HepG2 (cell line): ENCODE results near the gene PHACTR3. TPM values are rescaled to one million over a fixed set of nuclear protein-coding genes. Genes with fewer than 3 reads are reported as not detected.

Source experiments
- ATAC-seq: fragments of 200-7000 bp; cut with Tn5 transposase; 3 replicates; pipeline ENCODE4 v1.9.1; 2020; ENCODE audit warnings: mild to moderate bottlenecking, moderate library complexity
- BruUV-seq: library from RNA; stranded (reverse); fragments of 400-500 nt; replicated peaks from 2 replicates; lab custom pipeline; 2021; lab: Mats Ljungman, UMichigan
- CTCF ChIA-PET: fragments of 300-600 bp; formaldehyde crosslinking; extraction: SDS; loops from one replicate; lab custom pipeline; 2021; ENCODE audit warnings: low total read pairs, inconsistent platforms, low intra/inter-chr PET ratio; lab: Yijun Ruan, JAX
- POLR2A ChIA-PET: fragments of 350-600 bp; sonication (Branson Sonifier 250); formaldehyde crosslinking; loops from one replicate; lab custom pipeline; 2020; ENCODE audit warnings: antibody characterized with exemption, inconsistent platforms; lab: Yijun Ruan, JAX
- DNase-seq: peaks from one replicate; pipeline ENCODE4 v3.0.0-alpha.2; 2015; ENCODE audit warnings: low spot score
- FAIRE-seq: peaks from 3 replicates; lab custom pipeline; 2011; peaks lifted over from hg19 to GRCh38; lab: Jason Lieb, UNC
- H2AFZ ChIP-seq: one replicate; pipeline ENCODE4 v1.6.1; 2011; ENCODE audit warnings: low read length, inconsistent platforms
- H3K27ac ChIP-seq: fragments of 300-600 bp; 3 replicates; pipeline ENCODE4 v1.8.0; 2011; ENCODE audit warnings: mixed run types, mild to moderate bottlenecking, mixed read lengths, low read length, inconsistent platforms; ENCODE audit not compliant: insufficient read depth; ENCODE audit errors: extremely low read length
- H3K27me3 ChIP-seq, 2 experiments: fragments of 200-600 bp in 1 of 2; 2 replicates in 1 of 2; 3 replicates in 1 of 2; pipeline versions ENCODE4 v1.6.0 to v1.8.0; 2011; ENCODE audit warnings: low read length in 2 of 2, mild to moderate bottlenecking in 2 of 2, moderate library complexity in 2 of 2, inconsistent platforms in 1 of 2; ENCODE audit not compliant: insufficient read depth in 2 of 2, control insufficient read depth in 1 of 2
- H3K36me3 ChIP-seq, 2 experiments: fragments of 200-600 bp in 1 of 2; replicated peaks in 1 of 2; 2 replicates in 1 of 2; 3 replicates in 1 of 2; pipeline versions ENCODE4 v1.5.1 to v1.8.0; 2011; ENCODE audit warnings: low read length in 2 of 2, inconsistent platforms in 1 of 2; ENCODE audit not compliant: insufficient read depth in 2 of 2, control insufficient read depth in 1 of 2
- H3K4me1 ChIP-seq: 2 replicates; pipeline ENCODE4 v1.5.1; 2012; ENCODE audit warnings: low read length, inconsistent platforms; ENCODE audit not compliant: insufficient read depth
- H3K4me2 ChIP-seq: 2 replicates; pipeline ENCODE4 v1.6.0; 2011; ENCODE audit warnings: low read depth, low read length, inconsistent platforms
- H3K4me3 ChIP-seq, 3 experiments: fragments of 200-600 bp in 1 of 3; sonication (generic), shearing (Covaris generic) in 1 of 3; replicated peaks in 1 of 3; 2 replicates each; pipeline ENCODE4 v1.5.1; 2011 to 2016; ENCODE audit warnings: low read length in 3 of 3, inconsistent platforms in 2 of 3, low read depth in 2 of 3, mild to moderate bottlenecking in 2 of 3, control low read depth in 1 of 3, mixed read lengths in 1 of 3; ENCODE audit not compliant: insufficient read depth in 1 of 3
- H3K79me2 ChIP-seq: one replicate; pipeline ENCODE4 v1.6.1; 2011; ENCODE audit warnings: low read length, inconsistent platforms; ENCODE audit not compliant: insufficient read depth
- H3K9ac ChIP-seq: 2 replicates; pipeline ENCODE4 v1.6.0; 2011; ENCODE audit warnings: mild to moderate bottlenecking, low read depth, low read length, inconsistent platforms; ENCODE audit not compliant: insufficient read depth
- H3K9me3 ChIP-seq: 2 replicates; pipeline ENCODE4 v1.5.1; 2012; ENCODE audit warnings: mild to moderate bottlenecking, low read length
- H4K20me1 ChIP-seq: 2 replicates; pipeline ENCODE4 v1.6.0; 2011; ENCODE audit warnings: inconsistent platforms, mild to moderate bottlenecking, low read length, moderate library complexity; ENCODE audit not compliant: insufficient read depth
- DPF2 ChIP-seq: sonication (generic); formaldehyde crosslinking; IDR thresholded peaks from 2 replicates; pipeline ENCODE4 v1.4.0; 2020; ENCODE audit warnings: mild to moderate bottlenecking, low read depth, missing genetic modification reagents, borderline replicate concordance
- ELF1 ChIP-seq: sonication (generic); formaldehyde crosslinking; IDR thresholded peaks from 2 replicates; pipeline ENCODE4 v1.4.0; 2020; ENCODE audit warnings: missing genetic modification reagents
- LRRFIP1 ChIP-seq: sonication (generic); formaldehyde crosslinking; conservative IDR thresholded peaks from 2 replicates; pipeline ENCODE4 v1.4.0; 2020; ENCODE audit warnings: missing genetic modification reagents
- MXI1 ChIP-seq: IDR thresholded peaks from 3 replicates; pipeline ENCODE4 v1.6.1; 2012; ENCODE audit warnings: low read depth, low read length, inconsistent platforms, borderline replicate concordance
- NR3C1 ChIP-seq: sonication (generic); formaldehyde crosslinking; IDR thresholded peaks from 2 replicates; pipeline ENCODE4 v1.4.0; 2020; ENCODE audit warnings: missing genetic modification reagents
- RFX3 ChIP-seq: IDR thresholded peaks from 2 replicates; pipeline ENCODE4 v1.6.1; 2016; ENCODE audit warnings: missing biosample characterization, missing genetic modification reagents
- ZNF646 ChIP-seq: sonication (generic); formaldehyde crosslinking; IDR thresholded peaks from 2 replicates; pipeline ENCODE4 v1.9.0; 2021; ENCODE audit warnings: mild to moderate bottlenecking, missing genetic modification reagents
- ZNF709 ChIP-seq: sonication (generic); formaldehyde crosslinking; IDR thresholded peaks from 2 replicates; pipeline ENCODE4 v1.5.0; 2020; ENCODE audit warnings: mild to moderate bottlenecking, missing genetic modification reagents
- ZNF883 ChIP-seq: sonication (generic); formaldehyde crosslinking; IDR thresholded peaks from 2 replicates; pipeline ENCODE4 v1.5.1; 2020; ENCODE audit warnings: mild to moderate bottlenecking, missing genetic modification reagents; ENCODE audit errors: not compliant biosample characterization
- ZSCAN31 ChIP-seq: sonication (generic); formaldehyde crosslinking; IDR thresholded peaks from 2 replicates; pipeline ENCODE4 v1.5.0; 2020; ENCODE audit warnings: low read depth, mild to moderate bottlenecking, missing genetic modification reagents
- ZZZ3 ChIP-seq: sonication (generic); formaldehyde crosslinking; IDR thresholded peaks from 2 replicates; pipeline ENCODE4 v1.4.0; 2020; ENCODE audit warnings: missing genetic modification reagents, mild to moderate bottlenecking, borderline replicate concordance
- WGBS: methylation state at CpG from one replicate; pipeline ENCODE4 v1.1.6; 2017; ENCODE audit warnings: low lambda C conversion rate; 5-methylcytosine and 5-hydroxymethylcytosine counted together
- in situ Hi-C: cut with HindIII; loops from 2 replicates; pipeline ENCODE4 v1.10.0; 2017; ENCODE audit warnings: low pct_unique_long_range_greater_than_20kb; ENCODE audit not compliant: extremely low pct_ligation_motif_present
- intact Hi-C: fragments of 100-400 bp; cut with micrococcal nuclease; formaldehyde crosslinking; loops from one replicate; pipeline ENCODE4 v1.10.0; 2022; ENCODE audit not compliant: unreplicated experiment
- polyA plus RNA-seq, 8 experiments: library from polyadenylated mRNA; depleted of rRNA in 3 of 8; stranded (reverse) in 7 of 8; unstranded in 1 of 8; fragments of >200 nt; fragmentation: Illumina TruSeq in 4 of 8; extraction: Trizol in 4 of 8; gene quantifications; 2 replicates each; pipeline versions ENCODE4 v1.2.1 to v1.2.3, GENCODE V29; 2011 to 2016; ENCODE audit warnings: low read depth in 4 of 8, missing spikeins in 1 of 8, mixed read lengths in 1 of 8; ENCODE audit not compliant: insufficient read depth in 1 of 8
- total RNA-seq, 5 experiments: library from RNA; depleted of rRNA; stranded (reverse); fragments of >200 nt; fragmentation: Illumina TruSeq; extraction: Trizol; gene quantifications; 2 replicates each; pipeline ENCODE4 v1.2.3, GENCODE V29; 2016; ENCODE audit warnings: low read depth in 1 of 5

Gene PHACTR3
- total and polyA plus RNA-seq, 2 of the 13 experiments (the other 11 are each of a cell fraction or from before 2014, with no cell fraction given): not detected

- Histone ChIP-seq H3K79me2 (no peaks in the 10 kb centered on the region), H3K9ac (no peak overlapping the region), H2AFZ (no peak overlapping the region), H3K27me3 (no peaks in the 10 kb centered on the region), H4K20me1 (no peaks in the 10 kb centered on the region), H3K4me2 (no peak overlapping the region), H3K27ac (no peak overlapping the region), H3K4me1 (no peaks in the 10 kb centered on the region), H3K9me3 (0 out of 2 replicates have a peak, but pooled peaks cover 12% of the 10 kb centered on the region), H3K36me3 (no peaks in the 10 kb centered on the region), H3K4me3 (no peak overlapping the region)
- ATAC-seq (no peak), FAIRE-seq (no peak), DNase-seq (no peak)
- WGBS: 3% methylated on average over 7 of the region's 7 CpGs
- intact Hi-C loops: no loop called here
- BruUV-seq: no TSS peak
- TF ChIP-seq ELF1 (CRISPR knock-in tag) (no peak), RFX3 (no peak), ZNF709 (CRISPR knock-in tag) (no peak), LRRFIP1 (no peak), ZSCAN31 (CRISPR knock-in tag) (no peak), ZNF646 (no peak), NR3C1 (no peak), ZZZ3 (CRISPR knock-in tag) (no peak), MXI1 (no peak), ZNF883 (CRISPR knock-in tag) (no peak), DPF2 (CRISPR knock-in tag) (no peak)
- in situ Hi-C loops: loop anchor here (5.0 kb wide), 1 partner anchor 58 kb away; no protein-coding TSS in a partner anchor
- ChIA-PET POLR2A (no interaction called here), CTCF (no interaction called here)
These were observed 184.6 kb downstream of the PHACTR3 start for GRCh38 chr20:59788811-59789397.
